HEK293T (cell line): ENCODE results near the gene CDV3.

Source experiments
- ARNT ChIP-seq: fragments of 450-650 bp; IDR thresholded peaks from 2 replicates; pipeline ENCODE4 v1.6.1; 2017; ENCODE audit warnings: mild to moderate bottlenecking
- BHLHE40 ChIP-seq: fragments of 450-650 bp; IDR thresholded peaks from 2 replicates; pipeline ENCODE4 v1.6.1; 2016; ENCODE audit warnings: mild to moderate bottlenecking, moderate library complexity, borderline replicate concordance
- CTBP1 ChIP-seq: fragments of 450-650 bp; IDR thresholded peaks from 2 replicates; pipeline ENCODE4 v1.6.1; 2016; ENCODE audit warnings: borderline replicate concordance
- FOXA1 ChIP-seq: fragments of 450-650 bp; IDR thresholded peaks from 2 replicates; pipeline ENCODE4 v1.6.1; 2016; ENCODE audit warnings: mild to moderate bottlenecking
- FOXK2 ChIP-seq: fragments of 450-650 bp; IDR thresholded peaks from 2 replicates; pipeline ENCODE4 v1.6.1; 2016; ENCODE audit warnings: mild to moderate bottlenecking
- FOXM1 ChIP-seq: fragments of 450-650 bp; IDR thresholded peaks from 2 replicates; pipeline ENCODE4 v1.6.1; 2017; ENCODE audit warnings: mild to moderate bottlenecking, borderline replicate concordance
- HDGF ChIP-seq: fragments of 450-650 bp; IDR thresholded peaks from 2 replicates; pipeline ENCODE4 v1.6.1; 2017; ENCODE audit warnings: antibody characterized with exemption, borderline replicate concordance
- L3MBTL2 ChIP-seq: fragments of 450-650 bp; conservative IDR thresholded peaks from 2 replicates; pipeline ENCODE4 v1.6.1; 2016; ENCODE audit warnings: mild to moderate bottlenecking
- LEF1 ChIP-seq: fragments of 450-650 bp; IDR thresholded peaks from 2 replicates; pipeline ENCODE4 v1.6.1; 2017; ENCODE audit warnings: mild to moderate bottlenecking, borderline replicate concordance
- NFRKB ChIP-seq: fragments of 450-650 bp; IDR thresholded peaks from 2 replicates; pipeline ENCODE4 v1.6.1; 2016; ENCODE audit warnings: mild to moderate bottlenecking, moderate library complexity
- SP1 ChIP-seq: fragments of 450-650 bp; IDR thresholded peaks from 2 replicates; pipeline ENCODE4 v1.6.1; 2017
- SUZ12 ChIP-seq: fragments of 450-650 bp; IDR thresholded peaks from 2 replicates; pipeline ENCODE4 v1.6.1; 2016; ENCODE audit warnings: mild to moderate bottlenecking
- TARDBP ChIP-seq: fragments of 450-650 bp; IDR thresholded peaks from 2 replicates; pipeline ENCODE4 v1.6.1; 2016
- ZNF384 ChIP-seq: fragments of 450-650 bp; IDR thresholded peaks from 2 replicates; pipeline ENCODE4 v1.6.1; 2016

- TF ChIP-seq FOXK2 (no peak), FOXM1 (no peak), FOXA1 (no peak), LEF1 (no peak), HDGF (no peak), SP1 (no peak), BHLHE40 (no peak), SUZ12 (no peak), ARNT (no peak), TARDBP (no peak), CTBP1 (no peak), ZNF384 (no peak), NFRKB (no peak), L3MBTL2 (no peak)
Measured at GRCh38 chr3:133575086-133575485, 1.6 kb downstream of the CDV3 start.
